ENCODE measurements around the gene SPAG17.

DNA sequence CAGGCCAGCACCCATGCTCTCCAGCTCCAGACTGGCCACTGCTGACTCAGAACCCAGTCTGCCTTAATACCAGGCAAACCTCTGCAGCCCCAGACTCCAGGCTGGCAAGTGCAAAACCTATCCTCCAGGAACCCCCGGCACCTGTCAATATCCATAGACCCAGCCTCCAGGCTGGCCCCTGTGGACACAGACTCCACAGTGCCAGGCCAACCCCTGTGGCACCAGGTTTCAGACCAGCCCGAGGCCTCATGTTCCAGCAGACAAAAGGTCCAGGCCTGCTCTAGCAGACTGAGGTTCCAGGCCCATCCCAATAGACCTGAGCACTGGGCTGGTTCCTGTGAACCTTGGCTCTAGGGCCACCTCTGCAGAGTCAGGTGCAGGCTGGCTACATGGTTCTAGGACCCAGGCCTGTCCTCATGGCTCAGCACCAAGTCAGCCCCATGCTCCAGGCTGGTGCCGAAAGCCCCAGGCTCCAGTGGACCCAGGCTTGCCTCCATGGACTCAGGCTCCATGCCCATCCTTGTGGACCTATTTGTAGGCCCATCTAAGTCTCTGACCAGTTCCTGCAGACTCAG is 137.3 kb downstream of the SPAG17 start:
- TF ChIP-seq, protein P1, sequence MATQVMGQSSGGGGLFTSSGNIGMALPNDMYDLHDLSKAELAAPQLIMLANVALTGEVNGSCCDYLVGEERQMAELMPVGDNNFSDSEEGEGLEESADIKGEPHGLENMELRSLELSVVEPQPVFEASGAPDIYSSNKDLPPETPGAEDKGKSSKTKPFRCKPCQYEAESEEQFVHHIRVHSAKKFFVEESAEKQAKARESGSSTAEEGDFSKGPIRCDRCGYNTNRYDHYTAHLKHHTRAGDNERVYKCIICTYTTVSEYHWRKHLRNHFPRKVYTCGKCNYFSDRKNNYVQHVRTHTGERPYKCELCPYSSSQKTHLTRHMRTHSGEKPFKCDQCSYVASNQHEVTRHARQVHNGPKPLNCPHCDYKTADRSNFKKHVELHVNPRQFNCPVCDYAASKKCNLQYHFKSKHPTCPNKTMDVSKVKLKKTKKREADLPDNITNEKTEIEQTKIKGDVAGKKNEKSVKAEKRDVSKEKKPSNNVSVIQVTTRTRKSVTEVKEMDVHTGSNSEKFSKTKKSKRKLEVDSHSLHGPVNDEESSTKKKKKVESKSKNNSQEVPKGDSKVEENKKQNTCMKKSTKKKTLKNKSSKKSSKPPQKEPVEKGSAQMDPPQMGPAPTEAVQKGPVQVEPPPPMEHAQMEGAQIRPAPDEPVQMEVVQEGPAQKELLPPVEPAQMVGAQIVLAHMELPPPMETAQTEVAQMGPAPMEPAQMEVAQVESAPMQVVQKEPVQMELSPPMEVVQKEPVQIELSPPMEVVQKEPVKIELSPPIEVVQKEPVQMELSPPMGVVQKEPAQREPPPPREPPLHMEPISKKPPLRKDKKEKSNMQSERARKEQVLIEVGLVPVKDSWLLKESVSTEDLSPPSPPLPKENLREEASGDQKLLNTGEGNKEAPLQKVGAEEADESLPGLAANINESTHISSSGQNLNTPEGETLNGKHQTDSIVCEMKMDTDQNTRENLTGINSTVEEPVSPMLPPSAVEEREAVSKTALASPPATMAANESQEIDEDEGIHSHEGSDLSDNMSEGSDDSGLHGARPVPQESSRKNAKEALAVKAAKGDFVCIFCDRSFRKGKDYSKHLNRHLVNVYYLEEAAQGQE (IDR thresholded peaks at IDR 0.05; ENCODE audit: low read depth): no peak
- TF ChIP-seq USF1 (IDR thresholded peaks at IDR 0.05): no peak
- TF ChIP-seq TEAD4 (IDR thresholded peaks at IDR 0.05): no peak
- TF ChIP-seq YY1 (IDR thresholded peaks at IDR 0.05; ENCODE audit: low read depth): no peak
- TF ChIP-seq EGR1 (IDR thresholded peaks at IDR 0.05): no peak
- no peak for TF ChIP-seq CEBPB (IDR thresholded peaks at IDR 0.05)
- TF ChIP-seq CREB1 (IDR thresholded peaks at IDR 0.05; ENCODE audit: low read depth): no peak
- TF ChIP-seq EP300 (IDR thresholded peaks at IDR 0.05; ENCODE audit: borderline replicate concordance): no peak
- no peak for TF ChIP-seq RAD21 (IDR thresholded peaks at IDR 0.05; ENCODE audit: low read depth)
- no peak for TF ChIP-seq NFIC (IDR thresholded peaks at IDR 0.05)
- no peak for TF ChIP-seq ZBTB7A (IDR thresholded peaks at IDR 0.05; ENCODE audit: low read depth)
- TF ChIP-seq FOXM1 (IDR thresholded peaks at IDR 0.05; ENCODE audit: borderline replicate concordance, low read depth): no peak
- TF ChIP-seq, protein P2, sequence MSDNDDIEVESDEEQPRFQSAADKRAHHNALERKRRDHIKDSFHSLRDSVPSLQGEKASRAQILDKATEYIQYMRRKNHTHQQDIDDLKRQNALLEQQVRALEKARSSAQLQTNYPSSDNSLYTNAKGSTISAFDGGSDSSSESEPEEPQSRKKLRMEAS (IDR thresholded peaks at IDR 0.05): no peak
- TF ChIP-seq TCF12 (IDR thresholded peaks at IDR 0.05; ENCODE audit: low read depth): no peak

All from Ishikawa (cell line).